GM19023 (cell line): ENCODE data around the gene KLC4.
"Not testable (repeated sequence)": the region's sequence is repeated elsewhere in the genome, so short reads cannot be mapped to it uniquely, and the experiment has no call there.

Source experiments
- ATAC-seq: cut with Tn5 transposase; IDR thresholded peaks from one replicate; pipeline ENCODE4 v1.9.1; 2021; ENCODE audit warnings: mild to moderate bottlenecking, moderate library complexity; ENCODE audit not compliant: unreplicated experiment

Gene KLC4

GRCh38 chr6:43090559-43090956, 31.1 kb downstream of the KLC4 start:
- ATAC-seq, result no peak

- ATAC-seq, result no peak
Observed at GRCh38 chr6:43091020-43091419, 31.6 kb downstream of the KLC4 start.

- no peak for ATAC-seq
Observed at GRCh38 chr6:43091436-43091991, 32.1 kb downstream of the KLC4 start.

- no peak for ATAC-seq
Observed at GRCh38 chr6:43092635-43093034, 33.2 kb downstream of the KLC4 start.

- no peak for ATAC-seq
Observed at GRCh38 chr6:43093436-43094289, 34.2 kb downstream of the KLC4 start.

GRCh38 chr6:43095939-43096338, 36.5 kb downstream of the KLC4 start:
- no peak for ATAC-seq

- no peak for ATAC-seq
Observed at GRCh38 chr6:43096451-43097097, 37.1 kb downstream of the KLC4 start.

- ATAC-seq, result no peak
Observed at GRCh38 chr6:43097098-43097489, 37.7 kb downstream of the KLC4 start.

- ATAC-seq, result no peak
Observed at GRCh38 chr6:43097502-43097901, 38.1 kb downstream of the KLC4 start.

GRCh38 chr6:43101497-43101896, 42.1 kb downstream of the KLC4 start:
- no peak for ATAC-seq

GRCh38 chr6:43103253-43103876, 43.9 kb downstream of the KLC4 start:
- no peak for ATAC-seq

GRCh38 chr6:43105538-43106222, 46.2 kb downstream of the KLC4 start:
- no peak for ATAC-seq

- no peak for ATAC-seq
Observed at GRCh38 chr6:43107344-43108062, 48.1 kb downstream of the KLC4 start.

- no peak for ATAC-seq
Observed at GRCh38 chr6:43113431-43114260, 54.2 kb downstream of the KLC4 start.

GRCh38 chr6:43115365-43115764, 55.9 kb downstream of the KLC4 start:
- no peak for ATAC-seq

GRCh38 chr6:43117466-43117865, 58.0 kb downstream of the KLC4 start:
- ATAC-seq, result not testable (repeated sequence)

GRCh38 chr6:43119482-43119881, 60.1 kb downstream of the KLC4 start:
- ATAC-seq, result no peak

GRCh38 chr6:43120101-43120763, 60.8 kb downstream of the KLC4 start:
- no peak for ATAC-seq
